GM10248 (cell line): ENCODE data around the gene LRCH1.

ENCODE experiments used
- CTCF ChIA-PET: fragments of 300-600 bp; sonication (Branson Sonifier 250); formaldehyde crosslinking; extraction: SDS; loops from one replicate; lab custom pipeline; 2021; ENCODE audit warnings: antibody characterized with exemption; lab: Yijun Ruan, JAX
- POLR2A ChIA-PET: fragments of 350-650 bp; sonication (Branson Sonifier 250); formaldehyde crosslinking; extraction: SDS; loops from one replicate; lab custom pipeline; 2020; ENCODE audit warnings: antibody characterized with exemption; lab: Yijun Ruan, JAX
- DNase-seq: peaks from one replicate; pipeline ENCODE4 v3.0.0; 2012; ENCODE audit errors: extremely low spot score
- TF ChIP-seq, protein P1 (sequence below): IDR thresholded peaks from 2 replicates; pipeline ENCODE4 v1.5.1; 2012; ENCODE audit warnings: mild to moderate bottlenecking, low read depth; ENCODE audit errors: extremely low read depth, missing control alignments, control extremely low read depth

LRCH1 gene

GRCh38 chr13:46649816-46650215 is 96.8 kb downstream of the LRCH1 start:
- TF ChIP-seq, protein P1, sequence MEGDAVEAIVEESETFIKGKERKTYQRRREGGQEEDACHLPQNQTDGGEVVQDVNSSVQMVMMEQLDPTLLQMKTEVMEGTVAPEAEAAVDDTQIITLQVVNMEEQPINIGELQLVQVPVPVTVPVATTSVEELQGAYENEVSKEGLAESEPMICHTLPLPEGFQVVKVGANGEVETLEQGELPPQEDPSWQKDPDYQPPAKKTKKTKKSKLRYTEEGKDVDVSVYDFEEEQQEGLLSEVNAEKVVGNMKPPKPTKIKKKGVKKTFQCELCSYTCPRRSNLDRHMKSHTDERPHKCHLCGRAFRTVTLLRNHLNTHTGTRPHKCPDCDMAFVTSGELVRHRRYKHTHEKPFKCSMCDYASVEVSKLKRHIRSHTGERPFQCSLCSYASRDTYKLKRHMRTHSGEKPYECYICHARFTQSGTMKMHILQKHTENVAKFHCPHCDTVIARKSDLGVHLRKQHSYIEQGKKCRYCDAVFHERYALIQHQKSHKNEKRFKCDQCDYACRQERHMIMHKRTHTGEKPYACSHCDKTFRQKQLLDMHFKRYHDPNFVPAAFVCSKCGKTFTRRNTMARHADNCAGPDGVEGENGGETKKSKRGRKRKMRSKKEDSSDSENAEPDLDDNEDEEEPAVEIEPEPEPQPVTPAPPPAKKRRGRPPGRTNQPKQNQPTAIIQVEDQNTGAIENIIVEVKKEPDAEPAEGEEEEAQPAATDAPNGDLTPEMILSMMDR, result no peak
- POLR2A ChIA-PET, result no interaction called here
- CTCF ChIA-PET, result interaction anchor here (1.0 kb wide), 1 partner anchor 12 kb away, joined by 3 read pairs; no protein-coding TSS in a partner anchor
- no peak for DNase-seq

GRCh38 chr13:46654951-46655350 is 102.0 kb downstream of the LRCH1 start:
- TF ChIP-seq, protein P1, result no peak
- ChIA-PET CTCF (interaction anchor here (0.7 to 1.5 kb wide), 9 partner anchors 11 to 103 kb away, joined by 3 to 6 read pairs (median 3); no protein-coding TSS in a partner anchor), POLR2A (no interaction called here)
- no peak for DNase-seq

DNA sequence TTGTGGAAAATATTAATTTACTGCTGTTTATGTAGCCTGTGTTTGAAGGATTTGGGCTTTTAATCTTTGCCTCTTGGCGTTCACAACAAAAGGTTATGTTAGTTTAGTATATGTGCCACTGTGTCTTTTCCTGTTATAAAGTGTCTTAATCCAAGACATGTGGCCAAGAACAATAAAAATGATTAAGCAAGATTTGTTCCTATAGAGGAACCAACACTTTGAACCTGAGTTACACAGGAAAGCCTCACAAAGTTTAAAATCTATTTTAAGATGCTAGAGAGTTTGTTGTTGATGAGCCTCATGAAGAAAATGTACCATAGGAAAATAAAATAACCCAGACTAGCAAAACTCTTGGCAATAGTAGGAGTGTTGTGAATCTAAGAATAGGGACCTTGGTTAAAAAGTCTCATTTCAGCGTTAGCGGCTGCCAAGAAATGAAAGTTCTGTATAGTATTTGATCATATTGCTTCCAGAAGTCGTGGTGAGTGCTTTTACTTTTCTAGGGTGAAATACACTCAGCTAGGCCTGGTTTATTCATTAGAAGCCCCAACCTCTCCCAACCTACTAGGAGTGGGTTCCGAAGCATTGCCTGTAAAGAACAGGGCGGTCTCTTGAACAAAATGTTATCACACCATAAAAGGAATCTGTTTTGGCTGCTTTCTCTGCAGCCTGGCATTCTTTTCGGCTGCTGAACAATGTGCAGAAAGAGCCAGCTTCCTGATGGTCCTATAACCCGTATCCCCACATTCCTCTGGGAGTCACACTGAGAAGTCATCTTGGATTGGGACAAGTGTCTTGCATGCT is 102.6 kb downstream of the LRCH1 start:
- no peak for DNase-seq
- POLR2A ChIA-PET, result no interaction called here
- TF ChIP-seq, protein P1, result no peak
- CTCF ChIA-PET, result interaction anchor here (0.7 to 1.5 kb wide), 7 partner anchors 13 to 101 kb away, joined by 3 to 6 read pairs (median 3); no protein-coding TSS in a partner anchor

GRCh38 chr13:46656786-46657185 is 103.8 kb downstream of the LRCH1 start:
- TF ChIP-seq, protein P1, result no peak
- CTCF ChIA-PET, result no interaction called here
- POLR2A ChIA-PET, result no interaction called here
- DNase-seq, result peak; percentile 42

DNA sequence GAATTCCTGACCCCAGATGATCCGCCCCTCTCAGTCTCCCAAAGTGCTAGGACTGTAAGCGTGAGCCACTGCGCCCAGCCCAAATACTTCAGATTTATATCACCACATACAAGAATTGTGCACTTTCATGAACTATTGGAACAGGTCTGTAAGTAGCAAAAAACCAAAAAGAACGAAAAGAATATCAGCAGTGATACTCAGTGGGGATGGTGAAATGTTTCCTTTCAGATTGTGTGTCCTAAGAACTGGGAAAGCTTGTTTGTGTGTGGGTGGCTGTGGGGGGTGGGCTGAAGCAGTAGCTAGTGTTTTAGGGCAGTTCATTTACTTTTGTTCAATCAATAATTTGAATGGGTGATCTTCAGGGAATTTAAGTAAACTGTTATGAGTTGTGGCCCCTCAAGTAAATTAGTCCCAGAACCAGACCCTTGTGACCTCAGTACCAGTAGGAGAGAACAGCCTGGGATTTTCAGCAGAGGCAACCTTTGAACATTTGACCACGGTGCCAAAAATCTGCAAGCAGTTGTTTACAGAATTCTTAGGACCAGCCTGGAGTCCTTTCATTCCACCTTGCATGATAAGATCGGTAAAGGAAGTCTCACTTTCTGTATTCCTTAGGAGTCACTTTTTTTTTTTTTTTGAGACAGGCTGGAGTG is 106.6 kb downstream of the LRCH1 start:
- ChIA-PET CTCF (no interaction called here), POLR2A (no interaction called here)
- TF ChIP-seq, protein P1, result no peak
- DNase-seq, result no peak

DNA sequence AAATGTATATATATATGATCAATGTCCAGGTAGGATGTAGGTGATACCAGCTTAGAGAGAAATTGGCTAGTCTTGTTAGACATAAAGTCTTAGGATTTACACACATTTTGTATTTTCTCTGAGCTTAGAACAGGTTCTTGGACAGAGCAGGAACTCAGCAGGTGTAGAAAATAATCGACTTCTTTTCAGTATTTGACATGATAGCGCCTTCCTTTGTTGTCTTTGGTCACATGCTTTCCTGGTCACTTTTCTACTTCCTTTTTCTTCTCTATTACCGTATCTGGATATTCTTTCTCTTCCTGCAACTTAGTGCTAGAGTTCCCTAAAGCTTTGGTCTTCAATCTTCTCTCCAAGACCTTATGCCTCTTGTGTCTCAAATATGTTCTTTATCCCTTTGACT is 107.4 kb downstream of the LRCH1 start:
- POLR2A ChIA-PET, result no interaction called here
- TF ChIP-seq, protein P1, result no peak
- no peak for DNase-seq
- CTCF ChIA-PET, result no interaction called here
